Stimulated activated CD4-positive, alpha-beta T cell treated with anti-CD3 and anti-CD28 coated beads, Interleukin-1b, Interleukin-23, amount 100 ng/mL, for 48 hours (primary cell): ENCODE measurements around the gene SERGEF.

ENCODE experiments used
- DNase-seq: peaks from one replicate; pipeline ENCODE4 v3.0.0-alpha.2; 2020

The SERGEF gene

DNA sequence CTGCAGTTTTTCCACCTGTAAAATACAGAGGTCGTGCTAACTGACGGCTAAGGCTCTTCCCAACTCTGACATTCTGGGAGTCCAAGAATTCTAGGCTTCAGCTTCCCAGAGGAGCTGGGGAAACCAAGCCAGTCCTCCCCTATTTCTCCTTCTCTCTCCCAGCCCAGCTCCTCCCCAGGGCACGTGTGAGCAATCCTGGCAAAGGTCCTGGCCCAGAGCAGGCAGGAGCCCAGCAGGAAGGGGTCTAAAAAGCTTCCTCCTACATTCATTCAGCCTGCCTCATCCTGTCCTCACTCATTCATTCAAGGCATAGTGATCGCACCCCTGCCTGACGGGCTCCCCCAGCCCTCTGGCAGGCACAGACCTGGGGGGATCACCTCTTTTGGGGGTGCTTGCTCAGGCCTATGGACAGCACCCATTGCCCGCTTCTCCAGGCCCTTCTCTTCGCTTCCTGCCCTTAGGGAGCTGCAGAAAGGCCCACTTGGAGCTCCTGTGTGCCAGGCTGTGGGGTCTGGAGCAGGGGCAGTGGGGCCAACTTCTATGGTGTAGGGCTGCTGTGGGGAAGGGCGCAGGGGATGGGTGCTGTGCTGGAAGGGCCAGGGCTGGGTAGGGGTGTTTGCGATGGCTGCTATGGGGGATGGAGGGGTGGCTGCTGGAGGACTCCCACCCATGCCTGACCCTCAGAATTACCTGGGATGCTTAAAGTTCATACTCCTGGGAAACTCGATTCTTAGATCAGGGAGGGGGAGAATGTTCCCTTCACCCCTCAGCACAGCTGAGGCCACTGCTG lies 268.5 kb downstream of the SERGEF start:
- no peak for DNase-seq

- DNase-seq, result no peak
Observed at GRCh38 chr11:17743808-17744119, 269.1 kb downstream of the SERGEF start.

- no peak for DNase-seq
Observed at GRCh38 chr11:17743026-17743807, 269.6 kb downstream of the SERGEF start.

DNA sequence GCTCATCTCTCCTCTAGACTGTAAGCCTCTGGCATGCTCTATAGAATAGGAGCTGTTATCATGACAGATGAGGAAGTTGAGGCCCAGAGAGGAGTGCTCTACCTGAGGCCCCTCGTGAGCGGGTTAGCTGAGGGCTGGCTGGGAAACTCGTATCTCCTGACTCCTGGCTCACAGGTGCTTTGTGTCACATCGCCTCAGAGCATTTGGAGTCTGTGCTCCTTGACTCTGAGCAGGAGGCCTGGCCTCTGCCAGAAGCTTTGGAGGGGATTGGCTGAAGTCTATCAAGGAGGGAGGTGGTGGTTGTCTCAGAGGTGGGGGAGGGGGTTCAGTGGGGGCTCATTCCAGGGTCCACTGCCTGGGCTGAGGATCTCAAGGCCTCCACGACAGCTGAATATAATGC lies 270.8 kb downstream of the SERGEF start:
- DNase-seq, result no peak

DNA sequence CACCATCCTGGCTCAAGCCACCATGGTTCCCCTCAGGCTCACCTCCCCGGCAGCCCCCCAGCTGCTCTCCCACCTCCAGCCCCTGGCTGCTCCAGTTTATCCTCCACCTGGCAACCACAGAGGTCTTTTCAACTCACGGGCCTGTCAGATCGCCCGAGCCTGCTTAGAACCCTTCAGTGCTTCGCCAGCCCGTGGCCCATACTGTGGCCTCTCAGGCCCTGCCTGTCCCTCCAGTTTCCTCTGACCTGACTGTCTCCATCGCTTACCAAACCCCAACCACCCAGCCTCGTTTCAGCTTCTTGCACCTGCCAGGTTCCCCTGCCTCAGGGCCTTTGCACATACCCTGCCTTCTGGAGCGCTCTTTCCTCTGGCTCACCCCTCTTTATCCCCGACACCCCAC lies 271.4 kb downstream of the SERGEF start:
- DNase-seq, result no peak

DNA sequence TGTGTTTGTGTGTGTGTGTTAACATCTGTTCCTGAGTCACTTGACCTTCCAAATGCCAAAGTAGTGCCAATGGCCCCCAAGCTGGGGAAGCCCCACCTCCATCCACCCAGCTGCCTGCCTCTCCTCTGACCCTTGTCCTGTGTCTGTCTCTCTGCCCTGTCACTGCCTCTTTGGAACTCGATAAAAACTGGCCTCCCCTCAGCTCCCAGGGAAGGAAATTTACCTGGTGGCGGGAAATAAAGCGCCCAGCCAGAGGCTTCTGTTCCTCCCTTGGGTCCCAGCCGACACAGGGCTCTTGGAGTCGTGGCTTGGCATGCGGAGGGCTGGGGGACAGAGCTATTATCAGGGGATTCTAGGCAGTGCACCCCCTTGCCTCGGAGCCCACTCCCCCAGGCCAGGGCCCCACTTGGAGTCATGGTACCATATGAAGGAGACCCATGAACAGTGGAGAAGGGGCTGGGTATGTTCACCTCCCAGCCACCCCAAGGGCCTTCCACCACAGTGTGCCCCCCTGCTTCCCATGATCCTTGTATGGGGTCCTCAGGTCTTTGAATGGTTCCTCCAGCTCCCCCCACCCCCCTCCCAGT lies 272.1 kb downstream of the SERGEF start:
- no peak for DNase-seq

DNA sequence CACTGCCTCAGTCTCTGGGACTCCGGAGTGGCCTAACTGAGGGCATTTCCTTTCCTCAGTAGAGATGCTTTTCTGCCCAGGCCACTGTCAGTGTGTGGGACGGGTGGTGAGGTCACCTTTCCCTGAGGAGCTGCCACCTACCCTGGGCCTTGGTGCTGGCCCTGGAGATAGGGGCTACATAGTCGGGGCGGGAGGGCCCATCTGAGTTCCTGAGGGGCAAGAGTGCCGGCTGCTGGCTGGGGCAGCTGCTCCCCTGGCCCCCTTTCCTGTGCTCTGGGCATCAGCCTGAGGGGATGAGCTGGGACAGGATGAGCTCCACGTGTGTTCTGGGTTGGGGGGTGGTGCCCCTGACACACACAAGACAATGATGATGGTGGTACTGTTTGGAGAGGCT lies 272.9 kb downstream of the SERGEF start:
- no peak for DNase-seq

DNA sequence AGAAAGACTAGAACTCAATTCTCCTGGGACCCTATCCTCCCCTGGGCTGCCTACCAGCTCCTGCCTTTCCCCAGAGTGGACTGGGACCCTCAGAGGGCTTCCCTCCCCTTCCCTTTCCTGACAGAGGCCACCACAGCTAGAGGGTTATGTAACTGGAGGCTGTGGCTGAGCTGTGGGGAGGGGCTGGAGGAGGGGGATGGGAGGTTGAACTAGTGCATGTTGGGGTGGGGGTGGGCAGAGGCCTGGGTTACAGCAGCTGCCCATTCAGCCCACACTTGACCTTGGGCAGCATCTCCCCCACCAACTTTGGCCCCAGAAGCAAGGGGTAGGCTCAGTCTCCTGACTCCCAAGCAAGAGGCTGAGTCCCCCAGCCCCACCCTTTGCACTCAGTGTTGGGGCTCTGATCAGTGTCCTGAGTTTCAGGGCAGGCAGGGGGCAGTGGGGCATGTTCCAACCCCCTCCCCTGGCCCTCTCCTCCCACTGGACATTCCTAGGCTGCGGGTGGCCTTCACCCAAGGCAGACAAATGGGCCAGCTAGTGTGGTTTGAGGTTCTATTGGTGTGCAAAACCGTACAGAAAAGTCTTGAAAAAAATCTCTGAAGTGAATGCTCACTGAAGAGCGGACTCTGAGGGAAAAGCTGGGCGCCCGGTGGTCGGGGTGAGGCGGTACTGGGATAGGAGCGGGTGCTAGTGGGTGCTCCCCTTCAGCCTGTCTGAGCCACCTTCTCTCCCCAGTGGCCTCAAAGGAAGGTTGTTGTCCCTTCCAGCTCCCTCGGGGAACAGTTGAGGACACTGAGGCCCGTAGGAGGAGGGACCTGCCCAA lies 274.5 kb downstream of the SERGEF start:
- no peak for DNase-seq
